Astrocyte (in vitro differentiated cells and primary cell): ENCODE results near the gene TMC1. TPM values are rescaled to one million over a fixed set of nuclear protein-coding genes. Genes with fewer than 3 reads are reported as not detected.

ENCODE experiments used
- DNase-seq: peaks from one replicate; pipeline ENCODE4 v3.0.0-alpha.2; 2010; ENCODE audit warnings: low read depth
- FAIRE-seq: peaks from 2 replicates; lab custom pipeline; 2011; peaks lifted over from hg19 to GRCh38; lab: Jason Lieb, UNC
- H2AFZ ChIP-seq: 2 replicates; pipeline ENCODE4 v1.6.0; 2012; ENCODE audit warnings: low read depth, low read length, inconsistent platforms
- H3K27ac ChIP-seq: 2 replicates; pipeline ENCODE4 v1.5.1; 2011; ENCODE audit warnings: low read depth, low read length, inconsistent platforms
- H3K27me3 ChIP-seq: 2 replicates; pipeline ENCODE4 v1.6.0; 2011; ENCODE audit warnings: low read length, inconsistent platforms; ENCODE audit not compliant: insufficient read depth
- H3K36me3 ChIP-seq: 2 replicates; pipeline ENCODE4 v1.5.1; 2011; ENCODE audit warnings: low read length, inconsistent platforms; ENCODE audit not compliant: insufficient read depth
- H3K4me1 ChIP-seq: 2 replicates; pipeline ENCODE4 v1.5.1; 2011; ENCODE audit warnings: low read length, inconsistent platforms; ENCODE audit not compliant: insufficient read depth
- H3K4me2 ChIP-seq: 2 replicates; pipeline ENCODE4 v1.6.0; 2012; ENCODE audit warnings: low read length, inconsistent platforms
- H3K4me3 ChIP-seq: 2 replicates; pipeline ENCODE4 v1.5.1; 2011; ENCODE audit warnings: low read depth, mild to moderate bottlenecking, low read length, inconsistent platforms; ENCODE audit not compliant: insufficient read depth
- H3K79me2 ChIP-seq: 2 replicates; pipeline ENCODE4 v1.6.0; 2012; ENCODE audit warnings: mild to moderate bottlenecking, low read length, inconsistent platforms; ENCODE audit not compliant: insufficient read depth
- H3K9ac ChIP-seq: 2 replicates; pipeline ENCODE4 v1.6.0; 2012; ENCODE audit warnings: mild to moderate bottlenecking, low read length, inconsistent platforms
- H3K9me3 ChIP-seq: 2 replicates; pipeline ENCODE4 v1.5.1; 2012; ENCODE audit warnings: low read depth, mild to moderate bottlenecking, low read length, inconsistent platforms; ENCODE audit not compliant: insufficient read depth
- H4K20me1 ChIP-seq: 2 replicates; pipeline ENCODE4 v1.6.0; 2012; ENCODE audit warnings: low read length, inconsistent platforms; ENCODE audit not compliant: insufficient read depth
- H3K27ac Mint-ChIP-seq: one replicate; pipeline ENCODE4 v1.8.0; 2021; ENCODE audit warnings: mild to moderate bottlenecking, mixed read lengths; ENCODE audit not compliant: unreplicated experiment
- H3K27me3 Mint-ChIP-seq: one replicate; pipeline ENCODE4 v1.8.0; 2021; ENCODE audit warnings: low read depth, mixed read lengths; ENCODE audit not compliant: unreplicated experiment
- H3K36me3 Mint-ChIP-seq: one replicate; pipeline ENCODE4 v1.8.0; 2021; ENCODE audit warnings: low read depth, mixed read lengths; ENCODE audit not compliant: unreplicated experiment
- H3K4me1 Mint-ChIP-seq: one replicate; pipeline ENCODE4 v1.8.0; 2021; ENCODE audit warnings: low read depth, mixed read lengths; ENCODE audit not compliant: unreplicated experiment
- H3K4me3 Mint-ChIP-seq: one replicate; pipeline ENCODE4 v1.8.0; 2021; ENCODE audit warnings: mild to moderate bottlenecking, moderate library complexity, mixed read lengths; ENCODE audit not compliant: unreplicated experiment
- H3K9me3 Mint-ChIP-seq: one replicate; pipeline ENCODE4 v1.8.0; 2021; ENCODE audit warnings: mild to moderate bottlenecking, mixed read lengths; ENCODE audit not compliant: unreplicated experiment
- CTCF ChIP-seq: IDR thresholded peaks from 2 replicates; pipeline ENCODE4 v1.5.1; 2011; ENCODE audit warnings: low read depth, mild to moderate bottlenecking, inconsistent platforms, low read length, moderate library complexity; ENCODE audit not compliant: insufficient read depth
- EZH2 ChIP-seq: IDR thresholded peaks from 2 replicates; pipeline ENCODE4 v1.6.1; 2012; ENCODE audit warnings: mild to moderate bottlenecking, low read length, inconsistent platforms; ENCODE audit not compliant: insufficient read depth
- total RNA-seq: library from RNA; stranded (reverse); gene quantifications from 2 replicates; pipeline ENCODE4 v1.2.1, GENCODE V29; 2021

The TMC1 gene
- total RNA-seq, 1 donor from 2014 or later, result not detected

DNA sequence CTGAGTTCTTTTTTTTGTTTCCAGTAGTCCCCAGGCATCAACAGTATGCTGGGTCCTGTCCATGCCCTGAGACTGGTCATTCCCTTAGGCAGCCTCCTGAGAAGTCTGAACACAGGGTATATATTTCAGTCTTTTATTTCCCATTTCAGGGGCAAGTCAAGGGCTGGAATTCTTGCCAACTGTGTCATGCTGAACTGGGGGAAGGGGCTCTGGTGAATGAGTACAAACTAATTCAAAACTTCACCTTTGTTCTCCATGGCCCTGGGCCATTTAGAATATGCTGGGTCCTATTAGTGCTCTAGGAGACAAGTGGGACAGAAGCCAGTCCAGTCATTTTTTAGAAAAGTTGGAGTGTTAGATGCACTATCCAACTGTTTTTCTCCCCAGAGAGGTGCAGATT, 170.3 kb downstream of the TMC1 start:
- Histone ChIP-seq H3K27me3 (no peaks in the 10 kb centered on the region), H3K36me3 (no peaks in the 10 kb centered on the region), H3K27ac (no peak overlapping the region), H3K4me3 (no peak overlapping the region), H3K9me3 (no peaks in the 10 kb centered on the region), H3K9ac (no peak overlapping the region), H2AFZ (no peak overlapping the region), H3K4me1 (no peaks in the 10 kb centered on the region), H3K79me2 (no peaks in the 10 kb centered on the region), H3K4me2 (no peak overlapping the region), H4K20me1 (no peaks in the 10 kb centered on the region)
- no peak for FAIRE-seq
- DNase-seq, result no peak
- Mint-ChIP-seq H3K27me3 (no peaks in the 10 kb centered on the region), H3K27ac (no peak overlapping the region), H3K4me1 (peaks cover 6% of the 10 kb centered on the region), H3K4me3 (no peak overlapping the region), H3K9me3 (no peaks in the 10 kb centered on the region), H3K36me3 (no peaks in the 10 kb centered on the region)
- TF ChIP-seq EZH2, result no peak
- no peak for TF ChIP-seq CTCF

- DNase-seq, result no peak
These were observed 174.0 kb downstream of the TMC1 start for GRCh38 chr9:72695365-72695764.

More at GRCh38 chr9:72695365-72695764, 174.0 kb downstream of the TMC1 start:
- FAIRE-seq, result no peak
- no peak overlapping the region for H3K27ac Mint-ChIP-seq
- no peaks in the 10 kb centered on the region for H3K36me3 Mint-ChIP-seq
- no peaks in the 10 kb centered on the region for H3K27me3 Mint-ChIP-seq
- Histone ChIP-seq H3K27ac (no peak overlapping the region), H3K79me2 (no peaks in the 10 kb centered on the region), H3K36me3 (no peaks in the 10 kb centered on the region), H3K9ac (no peak overlapping the region), H2AFZ (no peak overlapping the region), H4K20me1 (no peaks in the 10 kb centered on the region), H3K4me2 (no peak overlapping the region), H3K27me3 (no peaks in the 10 kb centered on the region), H3K4me3 (no peak overlapping the region), H3K4me1 (no peaks in the 10 kb centered on the region), H3K9me3 (no peaks in the 10 kb centered on the region)
- peaks cover 1% of the 10 kb centered on the region for H3K4me1 Mint-ChIP-seq
- H3K9me3 Mint-ChIP-seq, result no peaks in the 10 kb centered on the region
- H3K4me3 Mint-ChIP-seq, result no peak overlapping the region
- no peak for TF ChIP-seq CTCF
- TF ChIP-seq EZH2, result no peak
